CD4-positive, alpha-beta T cell treated with Interleukin-1 beta for 1 hour (primary cell): Measurements from ENCODE around the gene CAPN8.

ENCODE experiments used
- DNase-seq, 2 donors: peaks; one replicate each; pipeline ENCODE4 v3.0.0-alpha.2; 2020 to 2022

Gene CAPN8

GRCh38 chr1:223652436-223652941, 13.0 kb downstream of the CAPN8 start:
- no peak for DNase-seq

GRCh38 chr1:223651291-223651991, 14.1 kb downstream of the CAPN8 start:
- no peak for DNase-seq

GRCh38 chr1:223650465-223650864, 15.0 kb downstream of the CAPN8 start:
- no peak for DNase-seq

DNA sequence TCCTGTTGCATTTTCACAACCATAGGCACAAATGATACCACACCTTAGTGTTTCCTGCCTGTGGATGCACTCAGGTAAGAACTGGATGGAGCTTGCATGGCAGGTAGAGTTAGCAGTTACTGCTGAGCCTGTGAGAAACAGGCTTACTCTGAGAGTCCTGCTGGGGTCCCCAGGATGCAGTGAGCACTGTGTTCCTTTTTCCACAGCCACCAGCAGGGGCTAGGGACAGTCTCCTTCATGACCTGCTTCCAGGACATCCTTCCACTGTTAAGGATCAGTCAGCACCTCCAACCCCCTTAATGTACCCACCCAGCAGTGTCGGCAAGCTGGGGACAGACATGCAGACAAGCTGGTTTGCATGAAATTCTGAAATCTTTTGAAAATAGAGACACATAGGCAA, 16.3 kb downstream of the CAPN8 start:
- DNase-seq = no peak

DNA sequence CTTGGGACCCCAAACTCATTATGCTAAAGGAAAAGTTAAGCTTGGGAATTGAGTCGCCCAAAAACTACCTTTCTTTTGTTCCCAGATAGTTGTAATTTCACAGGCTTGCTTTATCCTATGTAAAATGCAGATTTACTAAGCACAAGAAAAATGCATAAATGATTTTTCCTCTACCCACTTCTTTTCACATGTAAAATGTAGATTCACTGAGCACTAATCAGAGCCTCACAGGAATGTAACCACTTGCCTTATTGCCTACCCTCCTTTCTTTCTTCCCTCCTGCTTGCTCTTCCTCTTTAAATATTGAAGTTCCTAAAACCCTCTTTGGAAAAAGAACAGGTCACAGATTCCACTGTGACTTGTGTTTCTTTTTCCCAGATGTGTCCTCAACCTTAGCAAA, 18.3 kb downstream of the CAPN8 start:
- DNase-seq = no peak

DNA sequence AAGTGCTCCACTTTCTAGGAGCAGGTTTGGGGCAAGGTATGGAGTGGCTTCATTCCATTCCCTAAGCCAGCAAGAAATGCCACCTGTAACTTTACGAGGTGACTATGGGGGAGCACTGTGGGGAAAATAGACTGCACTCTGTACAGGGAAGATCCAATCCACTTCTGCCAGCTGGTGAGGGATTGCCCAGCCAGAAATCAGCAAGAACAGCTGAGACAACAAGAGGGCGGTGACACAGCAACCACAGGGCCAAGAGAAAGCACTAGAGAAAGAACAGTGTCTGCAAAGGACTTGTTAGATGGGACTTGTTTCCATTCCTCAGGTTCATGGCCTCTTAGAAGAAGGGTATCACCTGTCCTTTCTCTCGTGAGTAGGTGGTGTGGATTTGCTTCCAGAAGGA, 19.6 kb downstream of the CAPN8 start:
- DNase-seq = no peak

DNA sequence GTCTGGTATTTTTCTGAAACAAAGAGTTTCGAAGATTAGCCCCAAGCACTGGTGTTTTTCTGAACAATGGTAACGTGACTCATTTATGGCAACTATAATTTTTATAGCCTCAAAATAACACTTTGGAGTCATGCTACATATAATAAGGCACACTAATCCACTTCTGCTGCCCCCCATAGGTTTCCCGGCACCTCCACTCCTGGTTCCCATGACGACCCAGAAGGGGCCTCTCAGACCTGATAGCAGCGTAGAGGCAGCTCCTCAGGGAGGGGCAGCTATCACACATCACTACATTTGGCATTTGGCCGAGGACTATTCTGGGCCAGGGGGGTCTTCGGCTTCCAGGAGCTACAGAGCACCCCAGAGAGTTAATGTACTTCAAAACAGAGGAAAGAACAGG, 23.3 kb downstream of the CAPN8 start:
- no peak for DNase-seq

DNA sequence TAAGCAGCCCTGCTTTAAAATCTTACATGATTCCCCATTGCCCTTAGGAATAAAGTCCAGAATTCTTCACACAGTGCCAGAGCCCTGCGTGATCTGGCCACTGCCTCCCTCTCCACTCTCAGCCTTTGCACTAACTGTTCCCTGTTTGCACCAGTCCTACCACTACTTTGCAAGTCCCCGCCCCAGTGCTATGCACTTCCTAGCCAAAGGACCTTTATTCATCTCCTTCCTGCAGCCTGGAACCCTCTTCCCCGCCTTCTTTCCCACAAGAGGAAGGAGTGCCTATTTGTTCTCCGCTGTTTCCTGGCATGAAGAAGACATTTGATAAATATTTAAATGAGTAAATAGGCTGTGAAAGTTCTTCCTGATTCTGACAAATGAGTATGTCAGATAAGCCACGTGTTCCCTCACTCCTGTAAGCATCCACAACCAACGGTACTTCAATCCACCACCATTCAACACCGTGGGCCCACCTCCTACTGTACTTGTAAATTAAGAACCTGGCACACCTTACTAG, 23.9 kb downstream of the CAPN8 start:
- DNase-seq = no peak

- DNase-seq = no peak
These were observed 26.2 kb downstream of the CAPN8 start for GRCh38 chr1:223639331-223639749.

- no peak for DNase-seq
These were observed 30.3 kb downstream of the CAPN8 start for GRCh38 chr1:223635236-223635635.

- DNase-seq = no peak
These were observed 31.1 kb downstream of the CAPN8 start for GRCh38 chr1:223634423-223634822.

DNA sequence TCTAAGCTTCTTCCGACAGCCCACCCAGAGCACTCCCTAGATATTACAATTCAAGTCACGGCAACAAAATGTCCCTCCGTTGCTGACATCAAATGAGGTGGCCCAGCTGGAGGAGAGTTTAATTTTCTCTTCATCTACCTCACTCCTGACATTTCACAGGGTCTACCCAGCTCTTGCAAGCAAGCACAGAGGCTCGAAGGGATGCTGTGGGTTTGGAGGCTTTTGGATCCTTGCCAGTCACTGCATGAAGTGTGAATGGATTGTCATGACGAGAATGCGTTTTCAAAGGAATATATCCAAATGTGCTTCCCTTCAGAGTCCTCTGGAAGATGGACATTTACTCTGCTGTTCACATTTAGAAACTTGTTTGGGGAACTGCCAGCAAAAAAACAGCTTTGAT, 33.5 kb downstream of the CAPN8 start:
- no peak for DNase-seq

- no peak for DNase-seq
These were observed 34.0 kb downstream of the CAPN8 start for GRCh38 chr1:223631473-223631872.

- no peak for DNase-seq
These were observed 36.4 kb downstream of the CAPN8 start for GRCh38 chr1:223629126-223629457.

GRCh38 chr1:223628233-223629125, 37.0 kb downstream of the CAPN8 start:
- peak; percentile 29 to 33 for DNase-seq

- no peak for DNase-seq
These were observed 43.2 kb downstream of the CAPN8 start for GRCh38 chr1:223622132-223622842.

DNA sequence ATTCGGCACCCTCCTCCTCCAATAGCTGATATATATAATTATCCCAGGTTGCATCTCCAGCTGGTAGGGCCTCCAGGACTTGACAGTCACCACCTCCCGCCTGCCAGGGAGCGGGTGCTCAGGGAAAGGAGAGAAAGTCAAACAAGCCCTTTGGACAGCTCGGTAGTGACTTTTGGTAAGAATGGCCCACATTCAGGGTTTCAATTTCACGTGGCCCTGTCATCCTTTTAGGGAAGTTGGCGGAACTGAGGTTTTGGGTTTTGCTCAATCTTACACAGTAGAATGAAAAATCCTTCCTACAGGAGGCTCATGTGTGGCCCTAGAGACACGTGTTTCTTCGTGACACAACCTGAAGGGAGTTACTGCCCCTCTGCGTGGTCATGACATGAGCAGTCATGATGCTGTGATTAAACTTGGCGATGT, 44.2 kb downstream of the CAPN8 start:
- peak in 1 of 2 donors; percentile 5 for DNase-seq

GRCh38 chr1:223620297-223620897, 45.1 kb downstream of the CAPN8 start:
- DNase-seq = no peak

- no peak for DNase-seq
These were observed 46.8 kb downstream of the CAPN8 start for GRCh38 chr1:223618680-223619079.

DNA sequence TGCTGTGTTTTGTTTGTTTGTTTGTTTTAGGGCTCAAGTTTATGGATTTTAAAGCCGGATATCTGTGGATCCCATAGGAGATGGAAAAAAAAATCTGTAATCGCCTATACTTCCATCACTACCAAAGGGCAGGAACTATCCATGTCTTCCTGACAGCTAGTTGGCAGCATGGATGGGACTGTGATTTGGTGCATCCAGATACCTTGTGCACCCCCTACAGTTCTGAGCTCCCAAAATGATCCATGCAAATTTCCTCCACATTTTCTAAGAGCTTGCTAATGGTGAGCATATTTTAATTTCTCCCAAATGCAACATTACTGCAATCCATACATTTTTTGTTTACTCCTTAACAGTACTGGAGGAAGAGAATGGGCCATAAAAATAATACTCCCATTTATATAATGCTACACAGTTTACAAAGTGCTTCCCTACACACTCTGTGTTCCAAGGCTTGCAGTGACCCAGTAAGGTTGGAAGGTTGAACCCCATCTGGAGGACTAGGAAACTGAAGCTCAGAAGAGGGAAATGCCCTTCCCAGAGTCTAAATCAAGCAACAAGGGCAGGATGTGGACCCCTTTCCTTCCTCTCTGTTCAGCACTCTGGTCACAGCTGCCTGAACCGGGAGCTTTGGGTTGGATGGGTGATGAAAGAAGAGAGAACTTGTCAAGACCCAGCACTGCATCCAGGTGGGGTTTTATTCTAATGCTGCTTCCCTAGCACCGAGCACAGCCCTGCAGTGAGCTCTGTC, 48.0 kb downstream of the CAPN8 start:
- no peak for DNase-seq

DNA sequence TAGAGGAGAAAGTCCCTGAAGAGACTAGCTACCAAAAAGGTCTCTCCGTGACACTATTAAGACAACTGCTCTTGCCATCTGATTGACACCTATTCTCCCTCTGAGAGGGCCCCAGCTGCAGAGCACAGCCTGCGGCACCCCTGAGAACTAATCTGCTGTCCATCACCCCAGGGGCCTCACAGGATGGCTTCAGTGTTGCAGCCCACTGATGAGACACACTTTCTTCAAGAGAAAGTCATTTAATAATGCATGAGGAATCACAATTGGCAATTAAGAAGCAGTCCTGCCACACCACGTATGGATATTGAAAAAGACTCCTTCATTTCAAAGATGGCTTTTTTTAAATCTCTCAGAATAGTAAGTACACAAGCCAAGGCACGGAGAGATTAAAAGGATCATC, 48.9 kb downstream of the CAPN8 start:
- no peak for DNase-seq

- DNase-seq = no peak
These were observed 53.6 kb downstream of the CAPN8 start for GRCh38 chr1:223611936-223612335.
